Neural progenitor cell (in vitro differentiated cells): ENCODE measurements around the gene ARHGAP9. TPM values are rescaled to one million over a fixed set of nuclear protein-coding genes. Genes with fewer than 3 reads are reported as not detected.

Experiments
- DNase-seq: peaks from one replicate; pipeline ENCODE4 v3.0.0-alpha.2; 2016; ENCODE audit warnings: low spot score
- H2AFZ ChIP-seq: fragments of 200-600 bp; sonication (generic); replicated peaks from 2 replicates; pipeline ENCODE4 v1.6.1; 2016; ENCODE audit warnings: antibody characterized with exemption
- H3F3A ChIP-seq: fragments of 200-600 bp; sonication (generic); 2 replicates; pipeline ENCODE4 v1.6.1; 2016; ENCODE audit warnings: antibody characterized with exemption, low read depth
- H3K27ac ChIP-seq: fragments of 200-600 bp; sonication (generic); 2 replicates; pipeline ENCODE4 v1.5.1; 2016; ENCODE audit warnings: mild to moderate bottlenecking
- H3K27me3 ChIP-seq: fragments of 200-600 bp; sonication (generic); 2 replicates; pipeline ENCODE4 v1.6.1; 2016; ENCODE audit warnings: mild to moderate bottlenecking, moderate library complexity
- H3K36me3 ChIP-seq: fragments of 200-600 bp; sonication (generic); 2 replicates; pipeline ENCODE4 v1.5.1; 2016
- H3K4me1 ChIP-seq: fragments of 200-600 bp; sonication (generic); 2 replicates; pipeline ENCODE4 v1.6.1; 2016; ENCODE audit warnings: mixed run types
- H3K4me2 ChIP-seq: fragments of 200-600 bp; sonication (generic); 2 replicates; pipeline ENCODE4 v1.6.1; 2016
- H3K4me3 ChIP-seq: fragments of 200-600 bp; sonication (generic); 2 replicates; pipeline ENCODE4 v1.5.1; 2016
- H3K79me2 ChIP-seq: fragments of 200-600 bp; sonication (generic); 2 replicates; pipeline ENCODE4 v1.6.1; 2016; ENCODE audit warnings: low read depth
- H3K9ac ChIP-seq: fragments of 200-600 bp; sonication (generic); 2 replicates; pipeline ENCODE4 v1.6.1; 2016
- H3K9me3 ChIP-seq: fragments of 200-600 bp; sonication (generic); 2 replicates; pipeline ENCODE4 v1.5.1; 2016; ENCODE audit warnings: low read depth
- H4K20me1 ChIP-seq: fragments of 200-600 bp; sonication (generic); 2 replicates; pipeline ENCODE4 v1.6.1; 2016; ENCODE audit warnings: low read depth
- H3K27ac Mint-ChIP-seq: 3 replicates; pipeline ENCODE4 v1.8.0; 2021; ENCODE audit warnings: mixed read lengths
- H3K27me3 Mint-ChIP-seq: 2 replicates; pipeline ENCODE4 v1.8.0; 2022; ENCODE audit warnings: low read depth, mild to moderate bottlenecking, inconsistent platforms, moderate library complexity, mixed read lengths; ENCODE audit not compliant: insufficient read depth
- H3K36me3 Mint-ChIP-seq: 3 replicates; pipeline ENCODE4 v1.8.0; 2021; ENCODE audit warnings: mixed read lengths
- H3K4me1 Mint-ChIP-seq: 3 replicates; pipeline ENCODE4 v1.8.0; 2021; ENCODE audit warnings: mixed read lengths
- H3K4me3 Mint-ChIP-seq: 3 replicates; pipeline ENCODE4 v1.8.0; 2021; ENCODE audit warnings: mild to moderate bottlenecking, moderate library complexity, mixed read lengths
- H3K9me3 Mint-ChIP-seq: 3 replicates; pipeline ENCODE4 v1.8.0; 2020; ENCODE audit warnings: mixed read lengths
- EZH2 ChIP-seq: fragments of 200-600 bp; sonication (generic); IDR thresholded peaks from 2 replicates; pipeline ENCODE4 v1.6.1; 2017; ENCODE audit warnings: antibody characterized with exemption, mild to moderate bottlenecking, moderate library complexity
- EZH2phosphoT487 ChIP-seq: fragments of 200-600 bp; sonication (generic); IDR thresholded peaks from 2 replicates; pipeline ENCODE4 v1.6.1; 2017; ENCODE audit warnings: antibody characterized with exemption
- total RNA-seq: library from RNA; depleted of rRNA; stranded (reverse); fragments of >200 nt; gene quantifications from 2 replicates; pipeline ENCODE4 v1.2.3, GENCODE V29; 2015; ENCODE audit warnings: low replicate concordance
- TF ChIP-seq, protein P1 (sequence below): fragments of 200-600 bp; sonication (generic); IDR thresholded peaks from 2 replicates; pipeline ENCODE4 v1.5.1; 2017; ENCODE audit warnings: antibody characterized with exemption, mild to moderate bottlenecking

The ARHGAP9 gene
- total RNA-seq, 1 donor from 2014 or later = not detected

DNA sequence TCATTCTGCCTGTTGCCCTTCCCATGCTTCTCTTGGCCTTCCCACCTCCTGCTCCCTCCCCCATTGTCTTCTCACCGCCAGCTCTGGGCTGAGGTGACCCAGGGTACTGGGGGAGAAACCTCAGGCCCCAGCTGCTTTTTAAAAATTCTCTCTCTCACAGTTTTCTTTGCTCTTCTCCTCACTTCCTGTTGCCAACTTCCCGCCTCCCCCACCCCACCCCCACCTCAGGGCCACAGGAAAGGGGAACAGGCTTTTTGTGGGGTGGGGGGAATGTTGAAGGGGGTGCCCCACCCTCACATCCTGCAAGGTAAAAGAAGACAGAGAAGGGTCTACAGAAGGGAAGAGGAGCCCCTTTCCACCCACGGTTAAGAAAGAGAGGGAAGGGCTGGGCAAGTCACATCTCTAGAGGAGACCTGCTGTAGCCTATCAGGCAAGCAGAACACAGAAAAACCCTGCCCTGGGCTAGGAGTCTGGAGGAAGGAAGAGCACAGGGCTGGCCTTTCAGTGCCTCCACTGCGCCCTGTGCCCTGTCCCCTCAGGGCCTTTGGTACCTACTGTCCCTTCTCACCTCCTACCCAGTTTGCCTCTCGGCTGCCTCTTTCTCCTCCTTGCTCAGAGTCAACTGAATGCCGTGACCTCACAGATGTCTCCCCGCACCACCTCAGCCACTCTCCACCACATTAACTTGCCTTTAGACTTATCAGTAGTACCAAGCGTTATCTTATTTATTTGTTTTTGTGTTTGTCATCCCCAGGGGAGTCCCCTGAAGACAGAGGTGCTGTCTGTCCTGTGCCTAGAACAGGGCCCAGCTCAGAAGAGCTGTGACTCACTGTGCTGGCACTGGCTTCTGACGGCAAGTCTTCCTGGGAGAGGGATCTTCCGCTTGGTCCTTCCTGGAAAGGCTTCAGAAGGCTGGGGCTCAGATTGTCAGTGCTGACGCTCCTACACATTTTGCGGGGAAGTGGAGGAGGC is 1.7 kb downstream of the ARHGAP9 start:
- peaks cover 36% of the 10 kb centered on the region for H3K27me3 Mint-ChIP-seq
- Histone ChIP-seq H3K4me1 (peaks cover 11% of the 10 kb centered on the region), H4K20me1 (peaks cover 2% of the 10 kb centered on the region), H3K79me2 (no peaks in the 10 kb centered on the region), H3K9ac (no peak overlapping the region), H2AFZ (no peak overlapping the region), H3K4me3 (no peak overlapping the region), H3K36me3 (no peaks in the 10 kb centered on the region), H3K9me3 (no peaks in the 10 kb centered on the region), H3F3A (peaks cover 3% of the 10 kb centered on the region), H3K27ac (no peak overlapping the region), H3K4me2 (no peak overlapping the region), H3K27me3 (peaks cover 93% of the 10 kb centered on the region)
- DNase-seq = no peak
- no peak for TF ChIP-seq EZH2
- H3K4me1 Mint-ChIP-seq = peaks cover 2% of the 10 kb centered on the region
- H3K36me3 Mint-ChIP-seq = no peaks in the 10 kb centered on the region
- no peak overlapping the region for H3K4me3 Mint-ChIP-seq
- no peak overlapping the region for H3K27ac Mint-ChIP-seq
- no peaks in the 10 kb centered on the region for H3K9me3 Mint-ChIP-seq

DNA sequence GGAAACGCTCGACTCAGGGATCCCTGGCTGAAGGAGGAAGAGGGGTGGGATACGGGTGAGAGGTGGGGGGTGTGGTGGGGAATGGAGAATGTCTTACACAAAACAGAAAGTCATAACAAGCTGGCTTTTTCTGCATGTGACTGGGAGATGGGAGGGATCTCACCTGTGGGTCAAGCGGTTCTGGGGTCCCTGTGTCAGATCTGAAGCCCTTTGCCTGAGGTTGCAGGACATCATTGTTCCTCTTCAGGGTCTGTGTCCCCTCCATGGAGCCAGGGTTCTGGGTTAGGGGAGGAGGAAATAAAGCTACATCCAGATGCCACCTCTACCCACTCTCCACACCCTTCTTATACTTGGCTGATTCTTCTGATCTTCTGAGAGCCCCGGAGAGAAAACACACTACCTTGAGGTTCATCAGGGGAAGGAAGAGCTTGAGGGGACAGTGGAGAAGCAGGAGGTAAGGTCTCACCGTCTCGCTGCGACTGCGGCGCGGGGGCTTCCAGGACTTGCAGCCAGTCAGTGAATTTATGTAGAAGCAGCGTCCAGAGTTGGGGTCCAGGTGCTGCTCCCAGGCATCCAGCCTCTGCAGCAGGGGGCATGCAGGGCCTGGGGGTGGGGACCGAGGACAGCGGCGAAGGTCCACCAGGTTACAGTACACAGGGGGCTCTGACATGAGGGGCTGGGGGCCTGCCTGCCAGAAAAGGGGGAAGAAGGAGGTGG is 2.5 kb downstream of the ARHGAP9 start:
- Mint-ChIP-seq H3K4me1 (peaks cover 2% of the 10 kb centered on the region), H3K4me3 (no peak overlapping the region), H3K27me3 (peaks cover 44% of the 10 kb centered on the region), H3K36me3 (no peaks in the 10 kb centered on the region), H3K27ac (no peak overlapping the region), H3K9me3 (no peaks in the 10 kb centered on the region)
- Histone ChIP-seq H4K20me1 (peaks cover 2% of the 10 kb centered on the region), H3K27me3 (peaks cover 100% of the 10 kb centered on the region), H3K9ac (no peak overlapping the region), H3K4me2 (no peak overlapping the region), H3K79me2 (no peaks in the 10 kb centered on the region), H3K4me3 (no peak overlapping the region), H3K27ac (no peak overlapping the region), H3K4me1 (peaks cover 11% of the 10 kb centered on the region), H2AFZ (no peak overlapping the region), H3K9me3 (no peaks in the 10 kb centered on the region), H3K36me3 (no peaks in the 10 kb centered on the region), H3F3A (peaks cover 3% of the 10 kb centered on the region)
- DNase-seq = no peak
- no peak for TF ChIP-seq EZH2
- TF ChIP-seq, protein P1, sequence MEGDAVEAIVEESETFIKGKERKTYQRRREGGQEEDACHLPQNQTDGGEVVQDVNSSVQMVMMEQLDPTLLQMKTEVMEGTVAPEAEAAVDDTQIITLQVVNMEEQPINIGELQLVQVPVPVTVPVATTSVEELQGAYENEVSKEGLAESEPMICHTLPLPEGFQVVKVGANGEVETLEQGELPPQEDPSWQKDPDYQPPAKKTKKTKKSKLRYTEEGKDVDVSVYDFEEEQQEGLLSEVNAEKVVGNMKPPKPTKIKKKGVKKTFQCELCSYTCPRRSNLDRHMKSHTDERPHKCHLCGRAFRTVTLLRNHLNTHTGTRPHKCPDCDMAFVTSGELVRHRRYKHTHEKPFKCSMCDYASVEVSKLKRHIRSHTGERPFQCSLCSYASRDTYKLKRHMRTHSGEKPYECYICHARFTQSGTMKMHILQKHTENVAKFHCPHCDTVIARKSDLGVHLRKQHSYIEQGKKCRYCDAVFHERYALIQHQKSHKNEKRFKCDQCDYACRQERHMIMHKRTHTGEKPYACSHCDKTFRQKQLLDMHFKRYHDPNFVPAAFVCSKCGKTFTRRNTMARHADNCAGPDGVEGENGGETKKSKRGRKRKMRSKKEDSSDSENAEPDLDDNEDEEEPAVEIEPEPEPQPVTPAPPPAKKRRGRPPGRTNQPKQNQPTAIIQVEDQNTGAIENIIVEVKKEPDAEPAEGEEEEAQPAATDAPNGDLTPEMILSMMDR = no peak
- TF ChIP-seq EZH2phosphoT487 = no peak

- peaks cover 11% of the 10 kb centered on the region for H3K4me1 ChIP-seq
- H3K27me3 ChIP-seq = peaks cover 100% of the 10 kb centered on the region
- H3F3A ChIP-seq = peaks cover 3% of the 10 kb centered on the region
- H3K9me3 ChIP-seq = no peaks in the 10 kb centered on the region
- no peaks in the 10 kb centered on the region for H3K36me3 Mint-ChIP-seq
- H3K27me3 Mint-ChIP-seq = peaks cover 46% of the 10 kb centered on the region
- DNase-seq = no peak
- no peaks in the 10 kb centered on the region for H3K9me3 Mint-ChIP-seq
- no peak overlapping the region for H3K27ac Mint-ChIP-seq
- H3K4me2 ChIP-seq = peak overlapping the region; percentile 92
- no peak overlapping the region for H3K9ac ChIP-seq
- H3K27ac ChIP-seq = no peak overlapping the region
- H3K36me3 ChIP-seq = no peaks in the 10 kb centered on the region
- H3K79me2 ChIP-seq = no peaks in the 10 kb centered on the region
- peaks cover 2% of the 10 kb centered on the region for H3K4me1 Mint-ChIP-seq
- peaks cover 2% of the 10 kb centered on the region for H4K20me1 ChIP-seq
- H3K4me3 ChIP-seq = peak overlapping the region; percentile 49
- TF ChIP-seq EZH2 = peak; percentile 76
- TF ChIP-seq, protein P1 = peak; percentile 44
- TF ChIP-seq EZH2phosphoT487 = peak; percentile 60
- H3K4me3 Mint-ChIP-seq = peak overlapping the region; percentile 22
- peak overlapping the region; percentile 93 for H2AFZ ChIP-seq
Observed at GRCh38 chr12:57476162-57476992, 3.3 kb downstream of the ARHGAP9 start.
